HL-60 (cell line): ENCODE results near the gene AMT.

Source experiments
- CTCF ChIP-seq: IDR thresholded peaks from one replicate; pipeline ENCODE4 v1.5.1; 2011; ENCODE audit warnings: low read length, control low read depth, inconsistent platforms; ENCODE audit not compliant: insufficient read depth
- GABPA ChIP-seq: IDR thresholded peaks from 2 replicates; pipeline ENCODE4 v1.6.1; 2012; ENCODE audit warnings: low read depth
- POLR2AphosphoS5 ChIP-seq: IDR thresholded peaks from 2 replicates; pipeline ENCODE4 v1.6.1; 2012; ENCODE audit warnings: low read depth
- REST ChIP-seq: IDR thresholded peaks from 2 replicates; pipeline ENCODE4 v1.6.1; 2012; ENCODE audit warnings: low read depth; ENCODE audit not compliant: insufficient replicate concordance
- SPI1 ChIP-seq: IDR thresholded peaks from 2 replicates; pipeline ENCODE4 v1.6.1; 2012; ENCODE audit warnings: low read depth, mild to moderate bottlenecking, borderline replicate concordance

- TF ChIP-seq CTCF: no peak
- no peak for TF ChIP-seq POLR2AphosphoS5
- TF ChIP-seq REST: no peak
- no peak for TF ChIP-seq SPI1
- TF ChIP-seq GABPA: no peak
Observed at GRCh38 chr3:49460188-49460890, 38.1 kb upstream of the AMT start.
